NCI-H526 (cell line): ENCODE data around the gene KAT6B.
"Not testable (repeated sequence)": the region's sequence is repeated elsewhere in the genome, so short reads cannot be mapped to it uniquely, and the experiment has no call there.

Experiments used
- DNase-seq, 2 experiments: peaks; one replicate each; lab custom pipeline; 2025; lab: John Stamatoyannopoulos, UW

Gene KAT6B

DNA sequence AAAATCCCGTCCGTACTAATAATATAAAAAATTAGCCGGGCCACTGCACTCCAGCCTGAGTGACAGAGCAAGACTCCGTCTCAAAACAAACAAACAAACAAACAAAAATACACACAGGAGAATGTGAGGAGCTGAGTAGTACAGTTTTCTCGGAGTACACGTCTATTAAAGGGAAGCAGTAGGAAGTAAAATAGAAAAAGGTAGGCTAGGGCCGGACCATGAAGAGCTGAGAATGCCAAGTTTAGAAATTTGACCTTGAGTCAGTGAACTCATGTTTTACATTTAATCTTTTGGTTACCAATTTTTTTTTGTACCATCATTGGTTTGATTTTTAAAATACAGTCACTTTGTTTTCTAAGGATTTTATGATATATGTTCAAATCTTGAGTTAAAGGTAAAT, 64.1 kb downstream of the KAT6B start:
- no peak for DNase-seq

DNA sequence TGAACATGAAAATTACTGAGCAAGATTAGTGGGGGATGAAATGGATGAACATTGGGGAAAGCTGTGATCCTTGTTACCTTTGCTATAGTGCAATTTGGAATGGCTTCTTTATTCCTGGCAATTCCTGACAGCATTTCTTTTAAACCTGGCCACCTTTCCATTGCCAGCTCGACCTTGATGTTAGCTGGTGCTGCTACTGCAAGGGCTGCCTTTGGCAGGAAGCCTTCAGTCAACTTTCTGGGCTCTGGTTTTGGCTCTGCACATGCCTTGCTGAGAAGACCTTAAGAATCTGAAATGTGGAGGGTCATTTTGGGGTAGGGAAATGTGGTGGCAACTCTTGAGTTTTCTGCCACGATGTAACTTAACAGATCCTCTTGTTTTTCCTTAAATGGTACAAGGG, 64.7 kb downstream of the KAT6B start:
- no peak for DNase-seq

DNA sequence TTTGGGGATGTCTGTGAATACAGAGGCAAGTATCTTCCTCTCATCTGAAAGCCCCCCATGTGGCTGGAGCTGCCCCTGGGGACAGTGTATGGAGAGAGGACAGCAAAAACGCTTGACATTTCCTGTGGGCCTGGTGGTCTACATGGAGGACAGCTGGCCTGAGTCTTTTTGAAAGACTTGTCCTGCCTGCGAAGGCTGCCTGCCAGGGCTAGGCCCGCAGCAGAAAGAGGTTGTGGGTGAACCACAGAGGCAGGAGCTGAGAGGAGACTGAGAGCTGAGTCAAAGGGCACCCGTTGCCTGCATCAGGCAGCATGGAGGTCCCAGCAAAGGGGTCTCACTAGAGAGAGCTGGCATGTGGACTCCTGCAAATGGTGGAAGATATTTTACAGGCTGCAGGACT, 66.4 kb downstream of the KAT6B start:
- no peak for DNase-seq

DNA sequence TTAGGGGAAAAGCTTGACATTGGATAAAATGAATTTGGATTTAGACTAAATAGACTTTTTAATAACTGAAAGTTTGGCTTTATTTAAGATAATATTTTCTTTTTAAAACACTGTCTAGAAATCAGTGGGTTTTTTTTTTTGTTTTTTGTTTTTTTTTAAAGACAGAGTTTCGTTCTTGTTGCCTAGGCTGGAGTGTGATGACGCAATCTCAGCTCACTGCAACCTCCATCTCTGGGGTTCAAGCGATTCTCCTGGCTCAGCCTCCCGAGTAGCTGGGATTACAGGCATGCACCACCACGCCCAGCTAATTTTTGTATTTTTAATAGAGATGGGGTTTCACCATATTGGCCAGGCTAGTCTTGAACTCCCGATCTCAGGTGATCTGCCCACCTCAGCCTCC, 66.9 kb downstream of the KAT6B start:
- not testable (repeated sequence) for DNase-seq

DNA sequence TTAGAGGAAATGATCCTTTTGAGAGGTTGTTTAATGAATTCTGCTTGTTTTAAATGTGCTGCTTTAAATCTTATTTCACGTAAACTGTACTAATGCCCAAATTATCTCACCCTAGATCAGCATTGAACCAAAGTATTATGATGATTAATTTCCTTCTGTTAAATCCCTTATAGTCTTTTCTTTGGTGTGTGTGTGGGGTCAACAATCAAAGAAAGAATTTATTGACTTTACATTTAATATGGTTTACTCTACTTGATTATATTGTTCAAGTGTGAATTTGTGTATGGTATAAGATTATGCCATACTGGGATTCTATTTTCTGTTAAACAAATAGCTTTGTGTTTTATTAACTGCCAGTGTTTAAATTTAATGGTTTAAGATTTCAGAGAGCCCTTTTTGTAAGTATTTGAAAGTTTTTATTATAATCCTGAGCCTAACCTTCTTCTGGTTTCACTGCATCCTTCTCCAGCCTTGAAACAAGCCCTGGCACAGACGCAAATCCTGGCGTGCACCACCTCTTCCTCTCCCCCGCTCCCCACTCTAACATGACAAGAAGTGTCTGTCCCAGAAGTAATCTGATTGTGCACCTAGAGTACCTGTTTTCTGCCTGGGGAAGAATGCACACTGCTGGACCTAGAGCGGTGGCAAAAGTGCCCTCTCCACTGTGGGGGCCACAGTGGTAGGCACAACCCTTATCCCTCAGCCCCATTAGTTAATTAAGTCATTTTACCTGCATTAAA, 70.6 kb downstream of the KAT6B start:
- no peak for DNase-seq

DNA sequence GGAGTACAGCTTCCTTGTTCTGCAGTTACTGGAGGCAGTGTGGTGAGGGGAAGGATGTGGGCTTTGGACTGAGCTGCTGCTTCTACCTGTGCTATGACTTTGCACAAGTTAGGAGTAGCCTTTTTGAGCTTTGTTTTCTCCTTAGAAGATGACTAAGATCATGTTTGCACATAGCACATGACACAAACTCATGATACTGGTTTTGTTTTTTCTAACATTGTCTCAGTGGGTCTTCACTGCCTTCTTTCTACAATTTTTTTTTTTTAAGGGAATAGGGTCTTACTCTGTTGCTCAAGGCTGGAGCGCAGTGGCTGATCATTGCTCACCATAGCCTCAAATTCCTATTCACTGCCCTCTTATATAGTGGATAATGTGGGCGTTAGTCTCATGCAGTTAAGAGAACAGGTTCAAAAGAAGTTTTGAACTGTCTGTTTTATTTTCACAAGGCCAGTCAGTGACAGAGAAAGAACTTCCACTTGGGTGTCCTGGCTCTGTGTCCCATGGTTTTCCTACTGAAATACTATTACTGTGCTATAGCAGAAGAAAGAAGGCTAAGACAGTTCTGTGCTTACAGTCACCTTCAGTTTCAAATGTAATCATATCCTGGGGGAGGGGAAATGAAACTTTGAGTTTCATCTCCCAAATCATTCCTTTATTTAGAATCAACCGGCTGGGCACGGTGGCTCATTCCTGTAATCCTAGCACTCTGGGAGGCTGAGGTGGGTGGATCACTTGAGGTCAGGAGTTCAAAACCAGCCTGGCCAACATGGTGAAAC, 72.0 kb downstream of the KAT6B start:
- no peak for DNase-seq

DNA sequence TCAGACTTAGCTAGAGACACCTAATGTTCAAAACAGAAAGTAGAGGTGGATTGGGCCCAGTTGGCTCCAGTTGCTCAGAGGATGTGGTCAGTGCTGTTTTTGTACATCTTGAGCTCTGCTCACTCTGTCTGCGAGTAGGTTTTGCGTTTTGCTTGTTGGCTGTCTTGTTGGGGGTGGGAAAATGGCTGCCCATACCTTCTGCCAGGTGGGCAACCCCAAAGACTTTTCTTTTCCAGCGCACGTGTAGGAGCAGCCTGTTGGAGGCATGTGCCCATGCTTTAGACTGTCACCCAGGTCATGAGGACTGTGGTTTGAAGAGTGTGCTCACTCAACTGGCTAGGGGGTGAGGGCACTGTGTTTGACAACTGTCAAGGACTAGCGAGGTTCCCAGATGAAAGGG, 73.9 kb downstream of the KAT6B start:
- no peak for DNase-seq

DNA sequence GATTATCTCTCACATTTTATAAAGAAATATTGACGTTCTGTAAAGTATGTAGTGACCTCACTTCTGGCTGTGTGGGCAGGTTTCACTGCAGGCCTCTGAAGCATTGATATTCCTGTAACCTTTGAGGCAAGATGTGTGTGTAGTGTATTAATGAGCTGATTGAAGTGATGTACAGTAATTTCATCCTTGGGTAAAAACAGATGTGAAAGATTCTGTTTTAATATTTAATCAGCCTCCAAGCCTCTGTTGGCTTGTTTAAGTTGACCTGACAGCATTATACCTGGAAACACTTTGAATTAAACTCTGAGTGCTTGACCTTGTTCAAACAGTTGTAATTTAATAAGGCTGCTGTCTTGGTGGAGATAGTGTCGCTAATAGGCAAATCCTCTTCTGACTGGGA, 74.9 kb downstream of the KAT6B start:
- peak; percentile 25 to 31 for DNase-seq

DNA sequence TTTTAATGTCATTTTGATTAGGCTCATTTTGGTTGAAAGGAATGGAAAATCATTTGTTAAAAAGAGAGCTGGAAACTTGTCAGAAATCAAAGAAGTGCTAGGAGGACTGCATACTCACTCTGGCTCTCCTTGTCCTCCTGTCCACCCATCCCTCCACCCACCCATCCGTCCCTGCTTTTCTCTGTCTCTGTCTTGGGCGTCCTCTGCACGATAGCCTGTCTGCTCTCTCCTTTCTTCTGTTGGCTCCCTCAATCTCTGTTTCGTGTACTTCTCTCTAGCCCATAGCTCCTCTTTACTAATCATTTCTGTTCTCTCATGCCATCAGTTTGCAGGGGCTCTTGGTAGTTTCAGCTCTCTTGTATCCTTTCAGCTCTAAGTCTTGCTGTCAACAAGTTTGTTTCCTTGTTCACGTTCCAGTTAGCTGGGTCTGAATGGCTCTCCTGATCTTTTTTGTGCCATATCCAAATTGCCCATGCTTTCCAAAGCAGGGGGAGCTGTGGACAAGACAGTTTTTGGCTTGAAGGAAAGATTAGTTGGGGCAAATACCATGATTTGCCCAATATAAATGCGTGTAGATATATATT, 75.6 kb downstream of the KAT6B start:
- no peak for DNase-seq

DNA sequence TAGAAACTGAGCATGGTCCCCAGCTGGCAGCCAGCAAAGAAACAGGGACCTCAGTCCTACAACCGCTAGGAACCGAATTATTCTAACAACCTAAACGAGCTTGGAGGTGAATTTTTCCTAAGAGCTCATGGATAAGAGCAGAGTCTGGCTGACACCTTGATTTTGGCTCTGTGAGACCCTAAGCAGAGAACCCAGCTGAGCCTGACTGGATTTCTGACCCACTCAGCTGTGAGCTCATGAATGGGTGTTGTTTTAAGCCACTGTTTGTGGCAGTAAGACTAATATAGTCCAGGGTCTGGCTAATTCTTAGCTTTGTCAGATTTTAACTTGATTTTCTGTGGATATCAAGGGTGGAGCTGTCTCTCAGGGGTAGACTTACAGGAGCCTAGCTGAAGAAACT, 77.1 kb downstream of the KAT6B start:
- no peak for DNase-seq

DNA sequence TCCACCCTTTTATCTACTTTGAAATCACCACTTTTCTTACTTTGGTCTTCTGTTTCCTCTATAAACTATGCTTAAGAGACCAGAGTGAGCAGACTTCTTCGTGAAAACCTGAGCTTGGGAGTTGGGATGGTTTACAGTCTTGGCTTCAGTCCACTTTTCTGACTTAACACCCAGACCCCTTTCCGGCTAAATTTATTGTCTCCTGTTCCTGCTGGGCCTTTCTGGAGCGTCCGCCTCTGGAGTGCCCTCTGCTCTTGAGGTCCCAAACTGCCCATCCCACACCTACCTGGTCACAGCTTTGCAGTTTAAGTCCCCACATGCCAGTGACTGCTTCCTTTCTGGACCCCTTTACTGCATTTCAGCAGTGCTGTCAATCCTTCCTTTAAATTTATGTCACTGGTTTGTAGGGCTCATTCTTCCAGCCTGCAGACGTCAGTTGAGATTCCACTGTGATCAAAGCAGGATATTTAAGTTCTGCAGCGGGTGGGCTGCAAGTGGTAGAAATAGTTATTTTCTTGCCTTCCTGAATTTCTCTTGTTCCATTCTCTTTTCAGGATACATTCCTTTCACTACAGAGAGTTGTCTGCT, 80.3 kb downstream of the KAT6B start:
- no peak for DNase-seq

DNA sequence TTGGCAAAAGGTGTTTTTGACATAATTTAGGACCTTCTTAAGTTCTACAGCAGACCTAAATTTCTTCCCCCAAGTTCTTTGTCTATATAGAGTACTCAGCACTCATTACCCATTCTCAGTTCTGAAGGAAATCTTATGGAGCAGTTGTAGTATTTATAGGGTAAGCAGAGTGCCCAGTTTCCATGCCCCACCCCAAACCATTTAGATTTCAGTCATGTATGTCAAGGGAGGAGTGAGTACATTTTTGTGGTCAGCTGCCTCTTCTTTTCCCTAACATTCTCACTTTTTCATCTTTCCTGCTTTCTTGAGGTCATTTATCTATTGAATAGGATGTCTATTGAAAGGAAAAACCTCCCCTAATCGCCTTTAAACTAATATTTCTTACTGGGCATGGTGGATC, 83.3 kb downstream of the KAT6B start:
- DNase-seq, result no peak

DNA sequence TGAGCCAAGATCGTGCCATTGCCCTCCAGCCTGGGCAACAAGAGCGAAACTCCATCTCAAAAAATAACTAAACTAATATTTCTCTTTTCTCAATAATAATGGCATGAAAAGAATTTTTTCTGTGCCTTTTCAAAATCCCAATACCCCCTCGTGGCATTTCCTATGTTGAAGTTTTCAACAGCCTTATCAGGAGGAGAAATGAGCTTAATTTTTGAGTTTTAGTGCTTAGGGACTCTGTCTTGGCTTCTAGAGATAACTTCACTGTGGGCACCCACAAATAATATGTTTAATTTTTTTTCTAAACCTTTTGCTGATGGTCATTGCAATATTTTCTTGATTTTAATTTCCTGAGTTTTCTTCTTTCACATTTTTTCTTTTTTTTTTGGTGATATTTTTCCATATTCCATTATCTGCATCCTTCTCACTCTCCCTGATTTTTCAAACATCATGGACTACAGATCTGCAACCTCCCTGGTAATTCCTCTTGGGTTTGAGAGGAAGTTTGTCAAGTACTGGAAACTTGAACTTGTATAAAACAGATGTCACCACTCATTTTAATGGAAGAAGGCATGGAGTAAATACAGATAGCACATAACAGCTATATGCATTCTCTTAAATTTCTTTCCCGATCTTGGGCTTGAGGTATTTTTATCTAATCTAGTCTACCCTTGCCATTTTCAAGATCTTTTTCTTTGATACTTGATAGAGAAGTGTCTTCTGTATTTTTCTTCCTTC, 84.0 kb downstream of the KAT6B start:
- DNase-seq, result no peak

DNA sequence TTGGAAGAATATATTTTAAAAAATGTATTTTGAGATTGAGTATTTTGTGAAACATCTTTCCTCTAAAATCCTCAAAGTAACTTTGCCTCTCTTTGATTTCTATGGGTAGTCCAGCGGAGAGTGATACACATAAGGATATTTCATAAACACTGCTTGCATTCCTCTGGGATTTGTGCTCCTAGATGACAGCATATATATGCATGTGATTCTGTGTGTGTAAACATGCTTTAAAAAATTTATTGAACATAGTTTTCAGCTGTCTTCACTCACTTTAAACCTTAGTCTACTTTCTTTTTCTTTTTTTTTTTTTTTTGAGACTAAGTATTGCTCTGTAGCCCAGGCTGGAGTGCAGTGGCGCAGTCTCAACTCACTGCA, 84.6 kb downstream of the KAT6B start:
- no peak for DNase-seq

DNA sequence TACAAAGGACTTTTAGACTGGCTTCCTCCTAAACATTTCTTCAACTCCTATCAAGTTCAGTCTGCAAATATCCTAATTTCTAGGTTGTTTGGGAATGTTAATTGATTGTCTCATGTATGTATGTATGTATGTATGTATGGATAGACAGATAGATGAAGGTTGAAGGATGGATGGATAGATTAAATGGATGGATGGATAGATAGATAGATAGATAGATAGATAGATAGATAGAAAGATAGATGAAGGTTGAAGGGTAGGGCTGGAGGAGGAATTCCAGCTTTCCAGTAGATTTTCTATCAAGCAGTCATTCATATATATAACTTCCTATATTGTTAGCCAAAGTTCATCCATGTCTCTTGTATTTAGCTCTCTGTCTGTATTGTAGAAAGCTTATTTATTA, 85.8 kb downstream of the KAT6B start:
- no peak for DNase-seq

DNA sequence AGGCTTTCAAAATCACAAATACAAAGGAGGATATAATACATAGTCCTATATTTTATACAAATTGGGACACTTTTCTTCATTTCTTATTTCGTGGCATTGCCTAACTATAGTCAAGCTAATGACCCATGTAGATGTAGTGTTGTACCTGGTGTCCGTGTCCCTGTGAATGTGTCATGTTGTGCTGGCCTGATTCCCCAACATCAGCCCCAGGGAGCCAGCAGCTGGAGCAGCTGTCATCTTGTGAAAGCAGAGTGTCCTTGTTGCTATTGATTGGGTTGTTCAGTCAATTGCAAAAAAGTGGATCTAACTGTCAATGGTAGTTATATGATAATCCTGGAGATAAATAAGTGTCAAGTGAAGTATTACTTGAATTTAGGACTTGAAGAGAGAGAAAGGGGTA, 86.3 kb downstream of the KAT6B start:
- no peak for DNase-seq

DNA sequence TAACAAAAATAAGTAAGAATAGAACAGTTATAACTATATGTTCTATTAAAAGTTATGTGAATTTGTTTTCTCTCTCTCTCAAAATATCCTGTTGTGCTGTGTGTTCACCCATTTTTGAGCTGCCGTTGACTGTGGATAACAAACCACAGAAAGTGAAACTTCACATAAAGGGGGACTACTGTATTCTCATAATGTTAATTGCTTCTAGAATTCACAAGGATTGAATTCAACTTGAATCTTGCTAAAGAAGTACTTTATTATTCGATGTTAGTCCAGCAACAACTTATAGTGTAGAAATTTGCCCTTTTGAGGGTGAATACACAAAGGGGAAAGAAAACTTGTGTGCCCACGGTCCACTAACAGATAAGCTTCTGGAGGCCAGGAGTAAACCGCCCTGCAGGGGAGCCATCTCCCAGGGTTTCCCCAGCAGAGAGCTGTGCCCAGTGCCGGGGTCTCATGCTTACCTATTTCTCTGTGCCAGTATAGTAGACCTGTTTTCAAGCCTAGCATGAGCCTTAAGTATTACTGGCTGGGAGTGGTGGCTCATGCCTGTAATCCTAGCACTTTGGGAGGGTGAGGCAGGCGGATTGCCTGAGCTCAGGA, 87.1 kb downstream of the KAT6B start:
- no peak for DNase-seq

DNA sequence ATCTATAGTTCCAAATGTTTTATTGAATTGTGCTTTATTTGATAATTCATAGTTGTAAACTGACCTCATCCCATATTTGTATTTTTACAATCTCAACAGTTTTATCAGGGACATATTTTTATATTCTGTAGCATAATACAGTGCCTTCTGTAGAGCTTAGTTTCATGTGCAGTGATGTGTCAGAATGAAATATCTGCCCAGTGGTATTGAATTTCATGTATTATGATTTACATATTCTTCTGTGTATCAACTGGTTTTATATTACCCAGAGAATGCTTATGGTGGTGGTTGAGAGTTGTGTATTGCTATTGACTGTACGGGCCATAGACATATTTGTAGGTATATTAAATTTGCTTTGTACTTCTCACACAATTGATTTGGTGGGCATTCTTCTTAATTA, 89.9 kb downstream of the KAT6B start:
- peak; percentile 57 to 66 for DNase-seq

DNA sequence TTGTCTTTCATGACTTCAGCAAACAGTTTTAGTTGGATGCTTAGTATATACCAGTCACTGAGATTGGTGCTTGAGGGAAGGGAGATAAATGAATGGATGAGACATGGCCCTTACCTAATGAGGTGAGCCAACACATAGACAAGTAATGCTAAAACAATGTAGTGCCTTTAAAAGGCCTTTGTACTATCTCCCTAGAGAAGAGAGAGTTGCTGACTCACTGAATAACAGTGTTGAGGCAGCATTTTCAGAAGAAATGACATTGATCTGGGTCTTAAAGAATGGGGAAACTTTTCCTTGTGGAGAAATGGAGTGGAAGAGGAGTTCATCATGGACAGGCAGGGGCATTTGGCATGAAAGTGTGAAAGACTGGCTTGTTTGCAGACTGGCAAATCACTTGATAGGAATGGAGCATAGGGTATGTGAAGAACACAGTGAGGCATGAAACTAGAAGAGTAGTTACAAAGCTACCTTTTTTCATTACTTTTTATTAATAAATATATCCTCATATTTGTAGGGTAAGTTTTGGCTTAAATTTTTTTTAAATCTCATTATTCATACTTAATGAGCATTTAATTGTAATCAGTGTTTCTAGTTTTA, 91.2 kb downstream of the KAT6B start:
- DNase-seq, result no peak

DNA sequence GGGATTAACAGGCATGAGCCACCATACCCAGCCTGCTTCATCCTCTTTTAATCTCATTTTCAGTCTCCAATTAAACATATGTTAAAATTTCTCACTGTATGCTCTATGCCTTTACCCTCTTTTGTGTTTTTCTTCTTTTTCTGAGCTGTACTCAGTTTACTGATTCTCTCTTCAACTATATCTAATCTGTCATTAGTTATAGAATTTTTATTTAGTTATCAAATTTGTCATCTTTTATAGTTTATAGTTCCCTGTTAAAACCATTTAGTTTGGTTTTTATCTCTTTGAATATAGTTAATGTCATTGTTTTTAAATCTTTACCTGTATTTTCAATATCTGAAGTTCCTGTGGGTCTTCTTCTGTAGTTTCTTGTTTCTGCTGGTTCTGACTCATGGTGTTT, 93.3 kb downstream of the KAT6B start:
- DNase-seq, result no peak

DNA sequence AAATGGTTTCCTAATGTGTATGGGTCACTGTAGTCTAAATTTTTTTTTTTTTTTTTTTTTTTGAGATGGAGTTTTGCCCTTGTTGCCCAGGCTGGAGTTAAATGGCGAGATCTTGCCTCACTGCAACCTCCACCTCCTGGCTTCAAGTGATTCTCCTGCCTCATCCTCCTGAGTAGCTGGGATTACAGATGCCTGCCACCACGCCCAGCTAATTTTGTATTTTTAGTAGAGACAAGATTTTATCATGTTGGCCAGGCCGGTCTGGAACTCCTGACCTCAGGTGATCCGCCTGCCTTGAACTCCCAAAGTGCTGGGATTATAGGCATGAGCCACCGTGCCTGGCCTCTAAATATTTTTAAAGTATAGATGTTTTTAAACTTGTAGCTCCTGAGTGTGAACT, 94.7 kb downstream of the KAT6B start:
- DNase-seq, result not testable (repeated sequence)

DNA sequence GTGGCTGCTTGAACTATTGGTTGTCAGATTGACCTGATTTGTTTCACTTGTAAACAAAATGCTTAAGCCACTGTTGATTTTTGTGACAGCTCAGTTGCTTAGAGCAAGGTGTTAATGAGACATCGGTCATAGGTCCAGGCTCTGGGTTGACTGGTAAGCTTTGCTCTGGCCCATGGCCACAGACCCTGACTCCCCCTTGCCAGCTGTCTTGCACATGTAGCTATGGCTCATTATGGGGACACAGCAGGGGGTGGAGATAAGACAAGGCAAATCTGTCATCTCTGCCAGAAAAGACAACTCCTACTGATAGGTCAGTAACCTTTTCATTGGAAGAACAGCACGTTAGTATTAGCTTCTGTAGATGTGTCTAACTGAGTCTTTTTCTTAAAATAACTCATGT, 95.3 kb downstream of the KAT6B start:
- DNase-seq, result no peak
